AG10803 (cell line): ENCODE data around the gene A2ML1.

Source experiments
- DNase-seq: peaks from one replicate; pipeline ENCODE4 v3.0.0; 2010; ENCODE audit warnings: low read depth
- H3K4me3 ChIP-seq: 2 replicates; pipeline ENCODE4 v1.5.1; 2011; ENCODE audit warnings: mild to moderate bottlenecking, low read length, control low read depth
- CTCF ChIP-seq: conservative IDR thresholded peaks from 2 replicates; pipeline ENCODE4 v1.5.1; 2011; ENCODE audit warnings: mild to moderate bottlenecking, low read length, control low read depth, inconsistent platforms

Gene A2ML1

GRCh38 chr12:8822298-8822697, at the start of gene A2ML1:
TSS of gene A2ML1 (plus strand) at chr12:8822621. CDS start at chr12:8822652, 31 bp downstream.
- TF ChIP-seq CTCF: no peak

GRCh38 chr12:8773461-8773860, 49.0 kb upstream of the A2ML1 start:
- no peak overlapping the region for H3K4me3 ChIP-seq
- no peak for TF ChIP-seq CTCF
- no peak for DNase-seq

More at GRCh38 chr12:8822298-8822697, at the start of gene A2ML1:
- H3K4me3 ChIP-seq: no peak within 1 kb of the TSS
- DNase-seq: no peak

GRCh38 chr12:8779281-8779680, 43.1 kb upstream of the A2ML1 start:
- no peak for DNase-seq
- TF ChIP-seq CTCF: no peak
- H3K4me3 ChIP-seq: no peak overlapping the region

- TF ChIP-seq CTCF: no peak
- H3K4me3 ChIP-seq: no peak overlapping the region
- no peak for DNase-seq
Measured at GRCh38 chr12:8779862-8780261, 42.6 kb upstream of the A2ML1 start.

GRCh38 chr12:8780389-8780788, 42.0 kb upstream of the A2ML1 start:
- DNase-seq: peak; percentile 35
- peak; percentile 47 for TF ChIP-seq CTCF
- H3K4me3 ChIP-seq: no peak overlapping the region

- DNase-seq: no peak
- no peak overlapping the region for H3K4me3 ChIP-seq
- TF ChIP-seq CTCF: no peak
Measured at GRCh38 chr12:8781381-8782127, 40.9 kb upstream of the A2ML1 start.

GRCh38 chr12:8784290-8784888, 38.0 kb upstream of the A2ML1 start:
- no peak for DNase-seq
- H3K4me3 ChIP-seq: no peak overlapping the region
- no peak for TF ChIP-seq CTCF
